Activated naive CD8-positive, alpha-beta T cell treated with anti-CD3 and anti-CD28 coated beads, Interleukin-2, amount 50 U/mL, for 16 hours (primary cell): ENCODE data around the gene C11orf16.
A peak's percentile ranks its signal among the peaks of the same experiment; 100 is the strongest.
"Not testable (repeated sequence)": the region's sequence is repeated elsewhere in the genome, so short reads cannot be mapped to it uniquely, and the experiment has no call there.

Source experiments
- DNase-seq: peaks from one replicate; pipeline ENCODE4 v3.0.0-alpha.2; 2020; ENCODE audit warnings: low read depth, low spot score

The C11orf16 gene

GRCh38 chr11:8932564-8933180 is at the start of gene C11orf16:
C11orf16 (minus strand) TSS chr11:8932947; CDS start chr11:8932308, 639 bp downstream.
- DNase-seq, result no peak

GRCh38 chr11:8980485-8980884 is 47.7 kb upstream of the C11orf16 start:
- no peak for DNase-seq

GRCh38 chr11:8979365-8979764 is 46.6 kb upstream of the C11orf16 start:
- not testable (repeated sequence) for DNase-seq

- DNase-seq, result no peak
Observed at GRCh38 chr11:8973121-8973520, 40.4 kb upstream of the C11orf16 start.

- no peak for DNase-seq
Observed at GRCh38 chr11:8971924-8972316, 39.2 kb upstream of the C11orf16 start.

GRCh38 chr11:8971196-8971923 is 38.6 kb upstream of the C11orf16 start:
- DNase-seq, result no peak

- no peak for DNase-seq
Observed at GRCh38 chr11:8967184-8967583, 34.4 kb upstream of the C11orf16 start.

- peak; percentile 56 for DNase-seq
Observed at GRCh38 chr11:8964324-8965320, 31.9 kb upstream of the C11orf16 start, which contains the start of gene TMEM9B. TMEM9B (minus strand) TSS chr11:8964442; CDS start chr11:8964313, 129 bp downstream.

GRCh38 chr11:8963569-8964323 is 31.0 kb upstream of the C11orf16 start:
- peak; percentile 49 for DNase-seq

- DNase-seq, result no peak
Observed at GRCh38 chr11:8962841-8963240, 30.1 kb upstream of the C11orf16 start.

- no peak for DNase-seq
Observed at GRCh38 chr11:8961401-8961800, 28.7 kb upstream of the C11orf16 start.

GRCh38 chr11:8959546-8960166 is 26.9 kb upstream of the C11orf16 start:
- no peak for DNase-seq

- no peak for DNase-seq
Observed at GRCh38 chr11:8956860-8957259, 24.1 kb upstream of the C11orf16 start.

- no peak for DNase-seq
Observed at GRCh38 chr11:8948886-8949285, 16.1 kb upstream of the C11orf16 start.

GRCh38 chr11:8947230-8947943 is 14.6 kb upstream of the C11orf16 start:
- no peak for DNase-seq

GRCh38 chr11:8942518-8943066 is 9.8 kb upstream of the C11orf16 start, which contains the start of gene ASCL3:
ASCL3 (minus strand) TSS chr11:8943016; CDS start chr11:8938161, 4,855 bp downstream.
- DNase-seq, result no peak

GRCh38 chr11:8941341-8942103 is 8.8 kb upstream of the C11orf16 start:
- no peak for DNase-seq

- DNase-seq, result no peak
Observed at GRCh38 chr11:8937659-8938058, 4.9 kb upstream of the C11orf16 start.

GRCh38 chr11:8937159-8937558 is 4.4 kb upstream of the C11orf16 start:
- DNase-seq, result no peak
